ENCODE data around the gene UGCG. TPM values are rescaled to one million over a fixed set of nuclear protein-coding genes. Genes with fewer than 3 reads are reported as not detected.
A peak's percentile ranks its signal among the peaks of the same experiment; 100 is the strongest.

UGCG gene
- total and polyA plus RNA-seq, 10 of the 15 experiments (the other 5 are each of a cell fraction or from before 2014, with no cell fraction given): 21.7 to 96.6 (median 48.9) TPM

- ATAC-seq (no peak), FAIRE-seq (no peak), DNase-seq (ENCODE audit: low read depth, low spot score) (no peak)
- no TSS peak for BruUV-seq (replicated peaks)
- Histone ChIP-seq H2AFZ (ENCODE audit: control insufficient read depth, low read depth, low read length) (no peak overlapping the region), H3K4me1 (ENCODE audit: control insufficient read depth, insufficient read depth, low read length) (peaks cover 32% of the 10 kb centered on the region), H3K27ac (ENCODE audit: control insufficient read depth, insufficient read depth) (no peak overlapping the region), H3K9me3 (replicated peaks; ENCODE audit: control insufficient read depth, insufficient read depth, low read length) (no peaks in the 10 kb centered on the region), H3K4me2 (ENCODE audit: control insufficient read depth, insufficient read depth) (no peak overlapping the region), H3K27me3 (replicated peaks in 1 of 2; ENCODE audit: control insufficient read depth in 2 of 2, insufficient read depth in 2 of 2, low read length in 1 of 2) (no peaks in the 10 kb centered on the region), H3K4me3 (no peak overlapping the region), H4K20me1 (ENCODE audit: control insufficient read depth, insufficient read depth) (no peaks in the 10 kb centered on the region), H3K36me3 (ENCODE audit: control insufficient read depth in 2 of 2, insufficient read depth in 2 of 2, low read length in 1 of 2) (no peaks in the 10 kb centered on the region), H3K79me2 (ENCODE audit: control insufficient read depth, insufficient read depth, low read length) (no peaks in the 10 kb centered on the region), H3K9ac (ENCODE audit: control insufficient read depth, insufficient read depth, low read length) (no peak overlapping the region)
- ChIA-PET POLR2A (interaction anchor here (0.6 to 1.6 kb wide), 5 partner anchors 7 to 132 kb away, joined by 3 to 6 read pairs (median 3); no protein-coding TSS in a partner anchor), RAD21 (ENCODE audit: unreplicated experiment) (interaction anchor here (0.8 to 2.9 kb wide), 10 partner anchors 12 to 50 kb away, joined by 3 to 13 read pairs (median 4); partner anchors contain the start of gene UGCG), CTCF (interaction anchor here (0.6 to 2.0 kb wide), 4 partner anchors 19 to 128 kb away, joined by 3 to 4 read pairs (median 4); no protein-coding TSS in a partner anchor), SMC1A (ENCODE audit: uncharacterized antibody, unreplicated experiment) (interaction anchor here (0.7 to 3.1 kb wide), 18 partner anchors 12 to 147 kb away, joined by 3 to 15 read pairs (median 4); no protein-coding TSS in a partner anchor)
- 0 out of 2 replicates have a peak, but pooled peaks have one; percentile 15 for TF ChIP-seq NR2F1 (conservative IDR thresholded peaks at IDR 0.05)
- TF ChIP-seq ZNF207 (IDR thresholded peaks at IDR 0.05; ENCODE audit: borderline replicate concordance): no peak
- in situ Hi-C loops (cut with MboI) (no loop called here), intact Hi-C loops (cut with micrococcal nuclease; ENCODE audit: unreplicated experiment) (no loop called here)
- 86% methylated on average over 3 of the region's 3 CpGs for WGBS (ENCODE audit: insufficient coverage, insufficient replicate concordance, low lambda C conversion rate, missing lambda C conversion rate)
These were observed 47.1 kb downstream of the UGCG start for GRCh38 chr9:111943746-111944145.

DNA sequence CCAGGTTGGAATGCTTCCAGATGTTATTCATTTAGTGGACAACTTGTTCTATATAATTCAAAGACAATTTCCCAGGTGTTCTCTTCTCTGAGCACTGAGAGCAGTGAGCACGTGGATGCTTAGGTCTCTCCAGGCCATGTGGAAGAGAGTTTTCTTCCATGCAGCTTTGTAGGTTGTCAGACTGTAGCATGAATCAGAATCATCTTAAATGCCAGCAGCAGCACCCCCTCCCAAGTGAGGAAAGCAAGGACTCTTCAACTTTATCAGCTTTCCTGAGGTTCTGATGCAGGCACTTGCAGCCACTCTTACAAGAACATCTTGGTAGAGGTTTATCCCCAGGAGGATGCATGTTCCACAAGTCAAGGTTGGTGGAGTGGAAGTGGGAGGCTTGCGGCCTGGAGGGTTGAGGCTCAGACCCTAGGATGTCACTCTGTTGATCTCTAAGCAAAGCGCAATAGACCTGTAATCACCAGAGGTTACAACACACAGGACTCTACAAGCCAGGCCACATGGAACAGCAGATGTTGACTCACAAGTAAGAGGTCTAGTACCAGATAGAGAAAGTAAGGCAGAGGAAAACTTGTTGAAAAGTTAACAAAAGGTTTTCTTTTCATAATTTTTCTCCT lies 47.7 kb downstream of the UGCG start:
- RAD21 ChIA-PET (ENCODE audit: unreplicated experiment): interaction anchor here (0.8 to 2.9 kb wide), 12 partner anchors 17 to 108 kb away, joined by 3 to 13 read pairs (median 3); partner anchors contain the start of gene UGCG
- 94% methylated on average over 3 of the region's 3 CpGs for WGBS (ENCODE audit: insufficient coverage, insufficient replicate concordance, low lambda C conversion rate, missing lambda C conversion rate)
- BruUV-seq (replicated peaks): no TSS peak

More for the DNA sequence above, 47.7 kb downstream of the UGCG start:
- CTCF ChIA-PET: interaction anchor here (0.7 to 1.8 kb wide), 5 partner anchors 14 to 319 kb away, joined by 3 to 4 read pairs (median 3); no protein-coding TSS in a partner anchor
- POLR2A ChIA-PET: interaction anchor here (1.1 to 1.6 kb wide), 2 partner anchors 8 to 29 kb away, joined by 3 to 6 read pairs; no protein-coding TSS in a partner anchor
- Histone ChIP-seq H3K4me1 (ENCODE audit: control insufficient read depth, insufficient read depth, low read length) (peaks cover 32% of the 10 kb centered on the region), H3K4me3 (no peak overlapping the region), H3K9ac (ENCODE audit: control insufficient read depth, insufficient read depth, low read length) (no peak overlapping the region), H3K27ac (ENCODE audit: control insufficient read depth, insufficient read depth) (no peak overlapping the region; the same call in 1 of the 2 replicates), H4K20me1 (ENCODE audit: control insufficient read depth, insufficient read depth) (no peaks in the 10 kb centered on the region), H3K36me3 (ENCODE audit: control insufficient read depth in 2 of 2, insufficient read depth in 2 of 2, low read length in 1 of 2) (no peaks in the 10 kb centered on the region), H3K9me3 (replicated peaks; ENCODE audit: control insufficient read depth, insufficient read depth, low read length) (no peaks in the 10 kb centered on the region), H3K79me2 (ENCODE audit: control insufficient read depth, insufficient read depth, low read length) (no peaks in the 10 kb centered on the region), H2AFZ (ENCODE audit: control insufficient read depth, low read depth, low read length) (no peak overlapping the region), H3K4me2 (ENCODE audit: control insufficient read depth, insufficient read depth) (no peak overlapping the region), H3K27me3 (replicated peaks in 1 of 2; ENCODE audit: control insufficient read depth in 2 of 2, insufficient read depth in 2 of 2, low read length in 1 of 2) (no peaks in the 10 kb centered on the region)
- FAIRE-seq (no peak), DNase-seq (ENCODE audit: low read depth, low spot score) (no peak), ATAC-seq (peak; percentile 57)
- TF ChIP-seq KLF5 (IDR thresholded peaks at IDR 0.05; ENCODE audit: partially characterized antibody) (no peak), KDM1A (IDR thresholded peaks at IDR 0.05; ENCODE audit: borderline replicate concordance) (no peak), ZSCAN29 (IDR thresholded peaks at IDR 0.05) (no peak), ESRRA (IDR thresholded peaks at IDR 0.05; ENCODE audit: low read length) (no peak)
- TF ChIP-seq, protein P1, sequence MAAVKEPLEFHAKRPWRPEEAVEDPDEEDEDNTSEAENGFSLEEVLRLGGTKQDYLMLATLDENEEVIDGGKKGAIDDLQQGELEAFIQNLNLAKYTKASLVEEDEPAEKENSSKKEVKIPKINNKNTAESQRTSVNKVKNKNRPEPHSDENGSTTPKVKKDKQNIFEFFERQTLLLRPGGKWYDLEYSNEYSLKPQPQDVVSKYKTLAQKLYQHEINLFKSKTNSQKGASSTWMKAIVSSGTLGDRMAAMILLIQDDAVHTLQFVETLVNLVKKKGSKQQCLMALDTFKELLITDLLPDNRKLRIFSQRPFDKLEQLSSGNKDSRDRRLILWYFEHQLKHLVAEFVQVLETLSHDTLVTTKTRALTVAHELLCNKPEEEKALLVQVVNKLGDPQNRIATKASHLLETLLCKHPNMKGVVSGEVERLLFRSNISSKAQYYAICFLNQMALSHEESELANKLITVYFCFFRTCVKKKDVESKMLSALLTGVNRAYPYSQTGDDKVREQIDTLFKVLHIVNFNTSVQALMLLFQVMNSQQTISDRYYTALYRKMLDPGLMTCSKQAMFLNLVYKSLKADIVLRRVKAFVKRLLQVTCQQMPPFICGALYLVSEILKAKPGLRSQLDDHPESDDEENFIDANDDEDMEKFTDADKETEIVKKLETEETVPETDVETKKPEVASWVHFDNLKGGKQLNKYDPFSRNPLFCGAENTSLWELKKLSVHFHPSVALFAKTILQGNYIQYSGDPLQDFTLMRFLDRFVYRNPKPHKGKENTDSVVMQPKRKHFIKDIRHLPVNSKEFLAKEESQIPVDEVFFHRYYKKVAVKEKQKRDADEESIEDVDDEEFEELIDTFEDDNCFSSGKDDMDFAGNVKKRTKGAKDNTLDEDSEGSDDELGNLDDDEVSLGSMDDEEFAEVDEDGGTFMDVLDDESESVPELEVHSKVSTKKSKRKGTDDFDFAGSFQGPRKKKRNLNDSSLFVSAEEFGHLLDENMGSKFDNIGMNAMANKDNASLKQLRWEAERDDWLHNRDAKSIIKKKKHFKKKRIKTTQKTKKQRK (IDR thresholded peaks at IDR 0.05; ENCODE audit: low read depth, low read length): no peak
- in situ Hi-C loops (cut with MboI) (no loop called here), intact Hi-C loops (cut with micrococcal nuclease; ENCODE audit: unreplicated experiment) (no loop called here)
- SMC1A ChIA-PET (ENCODE audit: uncharacterized antibody, unreplicated experiment): interaction anchor here (0.9 to 3.1 kb wide), 21 partner anchors 10 to 133 kb away, joined by 3 to 15 read pairs (median 4); no protein-coding TSS in a partner anchor

All from GM12878 (cell line).